ENCODE results near the gene MDC1. TPM values are rescaled to one million over a fixed set of nuclear protein-coding genes. Genes with fewer than 3 reads are reported as not detected.
A peak's percentile ranks its signal among the peaks of the same experiment; 100 is the strongest.

Gene MDC1
- total and polyA plus RNA-seq, 2 of the 13 experiments (the other 11 are each of a cell fraction or from before 2014, with no cell fraction given) = 8.4 to 14.0 TPM

- peak; percentile 45 for TF ChIP-seq ZNF687 (CRISPR knock-in tag; IDR thresholded peaks at IDR 0.05)
- TF ChIP-seq ZFX (CRISPR knock-in tag; IDR thresholded peaks at IDR 0.05; ENCODE audit: low read depth) = 0 out of 2 replicates have a peak, but pooled peaks have one; percentile 25
- 0 out of 2 replicates have a peak, but pooled peaks have one; percentile 43 for TF ChIP-seq SAFB2 (CRISPR knock-in tag; IDR thresholded peaks at IDR 0.05; ENCODE audit: borderline replicate concordance, low read depth)
- 0 out of 2 replicates have a peak, but pooled peaks have one; percentile 16 for TF ChIP-seq TBX3 (IDR thresholded peaks at IDR 0.05; ENCODE audit: borderline replicate concordance)
- TF ChIP-seq ZKSCAN1 (IDR thresholded peaks at IDR 0.05; ENCODE audit: low read length) = peak; percentile 63; the same call in 1 of the 2 replicates
- peak; percentile 72 for TF ChIP-seq ZC3H13 (CRISPR knock-in tag; IDR thresholded peaks at IDR 0.05)
- peak; percentile 26 for TF ChIP-seq STAG1 (CRISPR knock-in tag; IDR thresholded peaks at IDR 0.05)
- peak; percentile 59; the same call in 1 of the 2 replicates for TF ChIP-seq PAF1 (CRISPR knock-in tag; IDR thresholded peaks at IDR 0.05)
- TF ChIP-seq ZFP91 (CRISPR knock-in tag; IDR thresholded peaks at IDR 0.05; ENCODE audit: borderline replicate concordance) = 0 out of 2 replicates have a peak, but pooled peaks have one; percentile 5
Observed at GRCh38 chr6:30723843-30724741, 7.0 kb upstream of the MDC1 start (continued).

All from HepG2 (cell line).